Tibial artery (tissue), 4 donors: ENCODE measurements around the gene P2RY14.
A peak's percentile ranks its signal among the peaks of the same experiment; 100 is the strongest.

Experiments used
- DNase-seq, 2 donors: peaks; one replicate each; pipeline ENCODE4 v3.0.0-alpha.2; 2019
- H3K27ac ChIP-seq, 2 donors: fragments of 200-600 bp; sonication (generic) in 1 of 2; 1 replicate in 1 of 2; 2 replicates in 1 of 2; pipeline ENCODE4 v1.5.1; 2018 to 2019; ENCODE audit warnings: mild to moderate bottlenecking in 1 of 2
- H3K27me3 ChIP-seq, 2 donors: fragments of 200-600 bp; sonication (generic) in 1 of 2; one replicate each; pipeline versions ENCODE4 v1.5.1 to v1.6.0; 2016 to 2019
- H3K36me3 ChIP-seq, 3 donors: fragments of 200-600 bp; sonication (generic) in 2 of 3; one replicate each; pipeline ENCODE4 v1.5.1; 2016 to 2019; ENCODE audit warnings: mild to moderate bottlenecking in 2 of 3
- H3K4me1 ChIP-seq, 4 donors: fragments of 200-600 bp; sonication (generic) in 2 of 4; 1 replicate in 3 of 4; 2 replicates in 1 of 4; pipeline ENCODE4 v1.5.1; 2016 to 2019
- H3K4me3 ChIP-seq, 2 donors: fragments of 200-600 bp; sonication (generic) in 1 of 2; 1 replicate in 1 of 2; 2 replicates in 1 of 2; pipeline ENCODE4 v1.5.1; 2018 to 2019; ENCODE audit warnings: mild to moderate bottlenecking in 2 of 2
- H3K9me3 ChIP-seq, 3 donors: fragments of 200-600 bp; sonication (generic) in 1 of 3; one replicate each; pipeline ENCODE4 v1.5.1; 2016 to 2019
- intact Hi-C: fragments of 100-400 bp; cut with DNase I; formaldehyde crosslinking; loops from one replicate; pipeline ENCODE4 v1.15.0; 2023; ENCODE audit warnings: low total_unique reads
- TF ChIP-seq, protein P1 (sequence below), 2 experiments: fragments of 200-600 bp in 1 of 2; fragments of 450-650 bp in 1 of 2; IDR thresholded peaks; one replicate each; pipeline ENCODE4 v1.5.1; 2017 to 2019; ENCODE audit warnings: antibody characterized with exemption in 2 of 2, mild to moderate bottlenecking in 1 of 2, moderate library complexity in 1 of 2

Gene P2RY14

DNA sequence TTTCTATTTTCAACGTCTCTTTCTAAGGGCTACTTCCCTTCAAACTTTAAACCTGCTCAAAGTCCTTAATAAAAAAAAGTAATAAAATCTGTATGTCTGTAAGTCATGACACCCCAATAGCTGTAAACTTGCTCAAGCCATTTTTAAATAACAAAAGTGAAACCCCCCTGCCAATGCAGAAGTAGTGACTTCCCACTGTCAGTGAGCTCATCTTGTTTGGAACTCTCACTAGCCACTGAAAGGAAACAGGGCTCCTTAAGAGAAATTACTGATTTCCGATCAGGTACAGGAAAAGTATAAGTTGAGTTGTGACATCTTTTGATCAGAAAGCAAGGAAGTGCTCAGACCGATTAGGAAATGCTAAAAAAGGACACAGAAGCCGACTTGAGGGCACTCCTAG lies 47.7 kb downstream of the P2RY14 start:
- H3K27me3 ChIP-seq: no peaks in the 10 kb centered on the region
- DNase-seq: no peak
- intact Hi-C loops: no loop called here
- H3K27ac ChIP-seq: no peak overlapping the region
- no peak overlapping the region for H3K4me3 ChIP-seq
- H3K36me3 ChIP-seq: no peaks in the 10 kb centered on the region
- peaks cover 0 to 14% (median 5%) of the 10 kb centered on the region in 4 donors for H3K4me1 ChIP-seq
- TF ChIP-seq, protein P1, sequence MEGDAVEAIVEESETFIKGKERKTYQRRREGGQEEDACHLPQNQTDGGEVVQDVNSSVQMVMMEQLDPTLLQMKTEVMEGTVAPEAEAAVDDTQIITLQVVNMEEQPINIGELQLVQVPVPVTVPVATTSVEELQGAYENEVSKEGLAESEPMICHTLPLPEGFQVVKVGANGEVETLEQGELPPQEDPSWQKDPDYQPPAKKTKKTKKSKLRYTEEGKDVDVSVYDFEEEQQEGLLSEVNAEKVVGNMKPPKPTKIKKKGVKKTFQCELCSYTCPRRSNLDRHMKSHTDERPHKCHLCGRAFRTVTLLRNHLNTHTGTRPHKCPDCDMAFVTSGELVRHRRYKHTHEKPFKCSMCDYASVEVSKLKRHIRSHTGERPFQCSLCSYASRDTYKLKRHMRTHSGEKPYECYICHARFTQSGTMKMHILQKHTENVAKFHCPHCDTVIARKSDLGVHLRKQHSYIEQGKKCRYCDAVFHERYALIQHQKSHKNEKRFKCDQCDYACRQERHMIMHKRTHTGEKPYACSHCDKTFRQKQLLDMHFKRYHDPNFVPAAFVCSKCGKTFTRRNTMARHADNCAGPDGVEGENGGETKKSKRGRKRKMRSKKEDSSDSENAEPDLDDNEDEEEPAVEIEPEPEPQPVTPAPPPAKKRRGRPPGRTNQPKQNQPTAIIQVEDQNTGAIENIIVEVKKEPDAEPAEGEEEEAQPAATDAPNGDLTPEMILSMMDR (IDR thresholded peaks at IDR 0.05): no peak
- no peaks in the 10 kb centered on the region for H3K9me3 ChIP-seq

GRCh38 chr3:151228666-151229040 lies 49.7 kb downstream of the P2RY14 start:
- intact Hi-C loops: loop anchor here (5.0 kb wide), 1 partner anchor 54 kb away; no protein-coding TSS in a partner anchor
- no peak for DNase-seq
- no peak overlapping the region for H3K4me3 ChIP-seq
- no peaks in the 10 kb centered on the region for H3K27me3 ChIP-seq
- peaks cover 0 to 14% (median 5%) of the 10 kb centered on the region in 4 donors for H3K4me1 ChIP-seq
- H3K36me3 ChIP-seq: no peaks in the 10 kb centered on the region
- no peak overlapping the region for H3K27ac ChIP-seq
- H3K9me3 ChIP-seq: no peaks in the 10 kb centered on the region
- TF ChIP-seq, protein P1 (IDR thresholded peaks at IDR 0.05): no peak

DNA sequence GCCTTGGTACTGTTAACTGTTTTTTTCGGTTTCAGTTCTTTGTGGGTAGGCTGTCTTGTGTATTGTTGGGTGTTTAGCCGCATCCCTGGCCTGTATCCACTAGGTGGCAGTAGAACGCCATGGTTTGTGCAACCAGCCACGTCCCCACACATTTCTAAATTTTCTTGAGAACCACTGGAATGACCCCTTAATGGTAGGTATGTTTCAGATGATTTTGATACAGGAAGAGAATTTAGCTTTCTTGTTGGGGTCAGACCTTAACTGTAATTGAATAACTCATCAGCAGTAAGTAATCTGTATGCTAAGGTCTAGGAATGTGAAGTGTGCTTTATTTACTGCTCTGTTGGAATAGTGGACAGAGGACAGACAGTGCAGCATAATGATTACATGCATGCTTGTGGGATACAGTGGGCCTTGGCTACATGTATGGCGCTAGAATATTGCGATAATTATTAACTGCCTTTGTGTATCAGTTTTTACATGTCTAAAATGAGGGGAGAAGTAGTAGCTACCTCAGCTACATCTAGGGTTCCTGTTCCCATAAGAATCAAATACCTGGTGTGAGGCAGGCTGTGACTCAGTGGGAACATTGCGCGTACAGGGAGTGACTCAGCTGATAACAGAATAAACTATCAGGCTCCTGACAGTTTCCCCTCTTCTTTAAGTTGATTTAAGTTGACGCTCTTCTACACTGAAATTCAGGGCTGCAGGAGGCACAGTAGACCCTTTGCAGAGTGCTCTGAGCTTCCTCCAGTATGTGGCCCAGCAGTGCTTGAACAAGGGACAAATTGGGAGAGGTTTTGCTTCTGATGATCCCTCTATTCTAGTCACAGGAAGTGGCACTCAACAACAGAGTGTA lies 50.3 kb downstream of the P2RY14 start:
- intact Hi-C loops: loop anchor here (5.0 kb wide), 1 partner anchor 54 kb away; no protein-coding TSS in a partner anchor
- peak; percentile 71 to 75 for DNase-seq
- TF ChIP-seq, protein P1 (IDR thresholded peaks at IDR 0.05): peak; percentile 87 to 88

GRCh38 chr3:151227266-151227806 lies 51.0 kb downstream of the P2RY14 start:
- Histone ChIP-seq H3K36me3 (no peaks in the 10 kb centered on the region), H3K27me3 (no peaks in the 10 kb centered on the region), H3K4me3 (no peak overlapping the region), H3K9me3 (no peaks in the 10 kb centered on the region), H3K4me1 (peaks cover 0 to 14% (median 5%) of the 10 kb centered on the region in 4 donors), H3K27ac (no peak overlapping the region)
- intact Hi-C loops: loop anchor here (5.0 kb wide), 1 partner anchor 55 kb away; no protein-coding TSS in a partner anchor
- DNase-seq: no peak
- TF ChIP-seq, protein P1 (IDR thresholded peaks at IDR 0.05): no peak

More for the DNA sequence above, 50.3 kb downstream of the P2RY14 start:
- Histone ChIP-seq H3K4me3 (no peak overlapping the region), H3K36me3 (no peaks in the 10 kb centered on the region), H3K9me3 (no peaks in the 10 kb centered on the region), H3K27me3 (no peaks in the 10 kb centered on the region), H3K27ac (no peak overlapping the region), H3K4me1 (peaks cover 0 to 14% (median 5%) of the 10 kb centered on the region in 4 donors)

GRCh38 chr3:151226825-151227224 lies 51.5 kb downstream of the P2RY14 start:
- no peak for DNase-seq
- Histone ChIP-seq H3K36me3 (no peaks in the 10 kb centered on the region), H3K9me3 (no peaks in the 10 kb centered on the region), H3K4me3 (no peak overlapping the region), H3K27me3 (no peaks in the 10 kb centered on the region), H3K27ac (no peak overlapping the region), H3K4me1 (peaks cover 0 to 14% (median 5%) of the 10 kb centered on the region in 4 donors)
- TF ChIP-seq, protein P1 (IDR thresholded peaks at IDR 0.05): no peak
- intact Hi-C loops: loop anchor here (5.0 kb wide), 1 partner anchor 55 kb away; no protein-coding TSS in a partner anchor
